CD14-positive monocyte (primary cell): ENCODE measurements around the gene BRMS1L. TPM values are rescaled to one million over a fixed set of nuclear protein-coding genes. Genes with fewer than 3 reads are reported as not detected.

Experiments used
- DNase-seq, 3 donors: peaks; one replicate each; pipeline ENCODE4 v3.0.0-alpha.2; 2011 to 2022
- H2AFZ ChIP-seq: 2 replicates; pipeline ENCODE4 v1.6.0; 2012; ENCODE audit warnings: mild to moderate bottlenecking, low read depth, low read length, inconsistent platforms; ENCODE audit not compliant: insufficient read depth, poor library complexity, severe bottlenecking
- H3K27ac ChIP-seq, 2 donors: 1 replicate in 1 of 2; 2 replicates in 1 of 2; pipeline ENCODE4 v1.5.1; 2012 to 2013; ENCODE audit warnings: low read length in 2 of 2, control low read depth in 1 of 2, inconsistent platforms in 1 of 2, low read depth in 1 of 2, mild to moderate bottlenecking in 1 of 2
- H3K27me3 ChIP-seq, 2 donors: one replicate each; pipeline versions ENCODE4 v1.6.0 to v1.6.1; 2011 to 2013; ENCODE audit warnings: low read length in 2 of 2; ENCODE audit not compliant: control insufficient read depth in 2 of 2, insufficient read depth in 2 of 2
- H3K36me3 ChIP-seq, 2 donors: replicated peaks in 1 of 2; 1 replicate in 1 of 2; 2 replicates in 1 of 2; pipeline versions ENCODE4 v1.5.1 to v1.6.1; 2012 to 2013; ENCODE audit warnings: low read length in 2 of 2, control low read depth in 1 of 2, inconsistent platforms in 1 of 2, mild to moderate bottlenecking in 1 of 2; ENCODE audit not compliant: insufficient read depth in 2 of 2, control insufficient read depth in 1 of 2
- H3K4me1 ChIP-seq, 2 donors: 1 replicate in 1 of 2; 2 replicates in 1 of 2; pipeline versions ENCODE4 v1.5.1 to v1.6.1; 2012 to 2013; ENCODE audit warnings: low read length in 2 of 2, control low read depth in 1 of 2, inconsistent platforms in 1 of 2, mild to moderate bottlenecking in 1 of 2, moderate library complexity in 1 of 2; ENCODE audit not compliant: insufficient read depth in 2 of 2, control insufficient read depth in 1 of 2
- H3K4me2 ChIP-seq: replicated peaks from 2 replicates; pipeline ENCODE3; 2012; ENCODE audit warnings: low read length, moderate library complexity, mild to moderate bottlenecking; ENCODE audit not compliant: poor library complexity, severe bottlenecking; ENCODE audit errors: extremely low read depth
- H3K4me3 ChIP-seq, 3 experiments: fragments of 200-600 bp in 1 of 3; sonication (generic) in 1 of 3; replicated peaks in 1 of 3; 1 replicate in 2 of 3; 2 replicates in 1 of 3; pipeline ENCODE4 v1.5.1; 2011 to 2013; ENCODE audit warnings: low read length in 3 of 3, mild to moderate bottlenecking in 3 of 3, control low read depth in 2 of 3, low read depth in 2 of 3, inconsistent platforms in 1 of 3, moderate library complexity in 1 of 3
- H3K79me2 ChIP-seq: 2 replicates; pipeline ENCODE4 v1.6.0; 2012; ENCODE audit warnings: mild to moderate bottlenecking, control low read depth, inconsistent platforms, low read length, moderate library complexity; ENCODE audit not compliant: insufficient read depth
- H3K9ac ChIP-seq: 2 replicates; pipeline ENCODE4 v1.6.0; 2017; ENCODE audit warnings: low read length, mild to moderate bottlenecking; ENCODE audit not compliant: insufficient read depth, poor library complexity, severe bottlenecking
- H3K9me3 ChIP-seq, 2 donors: replicated peaks in 1 of 2; 1 replicate in 1 of 2; 2 replicates in 1 of 2; pipeline versions ENCODE4 v1.5.1 to v1.6.1; 2012 to 2013; ENCODE audit warnings: low read length in 2 of 2, control low read depth in 1 of 2; ENCODE audit not compliant: control insufficient read depth in 1 of 2, insufficient read depth in 1 of 2
- H4K20me1 ChIP-seq: 2 replicates; pipeline ENCODE4 v1.6.0; 2012; ENCODE audit warnings: mild to moderate bottlenecking, low read length, control low read depth, moderate library complexity; ENCODE audit not compliant: insufficient read depth
- H3K27ac Mint-ChIP-seq, 7 donors: one replicate each; pipeline ENCODE4 v1.8.0; 2020; ENCODE audit warnings: mild to moderate bottlenecking in 7 of 7, mixed read lengths in 7 of 7, moderate library complexity in 6 of 7, inconsistent platforms in 2 of 7
- H3K27me3 Mint-ChIP-seq, 3 donors: one replicate each; pipeline ENCODE4 v1.8.0; 2021 to 2022; ENCODE audit warnings: low read depth in 3 of 3, mild to moderate bottlenecking in 3 of 3, mixed read lengths in 3 of 3, moderate library complexity in 3 of 3, inconsistent platforms in 1 of 3
- H3K36me3 Mint-ChIP-seq, 2 donors: one replicate each; pipeline ENCODE4 v1.8.0; 2020; ENCODE audit warnings: mixed read lengths in 2 of 2, inconsistent platforms in 1 of 2, mild to moderate bottlenecking in 1 of 2
- H3K4me1 Mint-ChIP-seq: one replicate; pipeline ENCODE4 v1.8.0; 2020; ENCODE audit warnings: mild to moderate bottlenecking, mixed read lengths
- H3K4me3 Mint-ChIP-seq, 2 donors: one replicate each; pipeline ENCODE4 v1.8.0; 2020; ENCODE audit warnings: mild to moderate bottlenecking in 2 of 2, mixed read lengths in 2 of 2, moderate library complexity in 1 of 2
- H3K9me3 Mint-ChIP-seq, 7 donors: one replicate each; pipeline ENCODE4 v1.8.0; 2020 to 2022; ENCODE audit warnings: mixed read lengths in 7 of 7, mild to moderate bottlenecking in 6 of 7, moderate library complexity in 6 of 7, inconsistent platforms in 2 of 7
- WGBS: methylation state at CpG from one replicate; pipeline ENCODE4 v1.1.5; 2013; ENCODE audit warnings: missing lambda C conversion rate; ENCODE audit not compliant: insufficient coverage; 5-methylcytosine and 5-hydroxymethylcytosine counted together
- intact Hi-C, 2 donors: fragments of 100-400 bp; cut with micrococcal nuclease; formaldehyde crosslinking; loops; one replicate each; pipeline versions ENCODE4 v1.15.0 to v1.15.1; 2023
- polyA plus RNA-seq, 3 donors: library from polyadenylated mRNA; depleted of rRNA in 1 of 3; unstranded in 2 of 3; stranded (reverse) in 1 of 3; fragments of 300-500 nt in 2 of 3; fragments of >200 nt in 1 of 3; fragmentation: Illumina TruSeq in 2 of 3; gene quantifications; 1 replicate in 2 of 3; 2 replicates in 1 of 3; pipeline ENCODE4 v1.2.3, GENCODE V29; 2012 to 2021
- TF ChIP-seq, protein P1 (sequence below): fragments of 200-600 bp; IDR thresholded peaks from one replicate; pipeline ENCODE4 v1.8.0; 2022; ENCODE audit warnings: antibody characterized with exemption, mild to moderate bottlenecking

BRMS1L gene
- polyA plus RNA-seq, 3 donors: 0.86 to 2.1 (median 1.7) TPM

DNA sequence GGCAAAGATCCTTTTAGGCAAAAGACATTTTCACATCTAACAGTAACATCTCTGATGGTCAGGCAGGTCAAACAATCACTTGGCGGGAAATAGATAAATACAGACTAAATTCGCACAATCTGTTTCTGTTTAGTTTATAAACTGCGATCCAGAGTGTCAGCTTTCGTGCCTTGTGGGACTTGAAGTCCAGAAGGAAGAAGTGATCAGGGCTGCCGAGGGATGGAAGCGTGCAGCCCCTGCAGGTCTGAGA lies 245 bp upstream of the BRMS1L start:
- peak overlapping the region in 6 of 7 donors; percentile 8 to 96 (median 76) for H3K27ac Mint-ChIP-seq
- no peaks in the 10 kb centered on the region for H3K9me3 Mint-ChIP-seq
- H3K4me2 ChIP-seq: peak overlapping the region; percentile 75
- H3K4me3 ChIP-seq: peak overlapping the region; percentile 52 to 99 (median 94)
- H2AFZ ChIP-seq: peak overlapping the region; percentile 55
- H3K36me3 Mint-ChIP-seq: no peaks in the 10 kb centered on the region
- H3K79me2 ChIP-seq: no peaks in the 10 kb centered on the region
- H3K4me1 ChIP-seq: peaks cover 13 to 17% of the 10 kb centered on the region in 2 donors
- H3K4me1 Mint-ChIP-seq: peaks cover 17% of the 10 kb centered on the region
- peaks cover 2 to 5% (median 4%) of the 10 kb centered on the region in 3 donors for H3K27me3 Mint-ChIP-seq
- no peaks in the 10 kb centered on the region for H4K20me1 ChIP-seq
- DNase-seq: no peak
- TF ChIP-seq, protein P1, sequence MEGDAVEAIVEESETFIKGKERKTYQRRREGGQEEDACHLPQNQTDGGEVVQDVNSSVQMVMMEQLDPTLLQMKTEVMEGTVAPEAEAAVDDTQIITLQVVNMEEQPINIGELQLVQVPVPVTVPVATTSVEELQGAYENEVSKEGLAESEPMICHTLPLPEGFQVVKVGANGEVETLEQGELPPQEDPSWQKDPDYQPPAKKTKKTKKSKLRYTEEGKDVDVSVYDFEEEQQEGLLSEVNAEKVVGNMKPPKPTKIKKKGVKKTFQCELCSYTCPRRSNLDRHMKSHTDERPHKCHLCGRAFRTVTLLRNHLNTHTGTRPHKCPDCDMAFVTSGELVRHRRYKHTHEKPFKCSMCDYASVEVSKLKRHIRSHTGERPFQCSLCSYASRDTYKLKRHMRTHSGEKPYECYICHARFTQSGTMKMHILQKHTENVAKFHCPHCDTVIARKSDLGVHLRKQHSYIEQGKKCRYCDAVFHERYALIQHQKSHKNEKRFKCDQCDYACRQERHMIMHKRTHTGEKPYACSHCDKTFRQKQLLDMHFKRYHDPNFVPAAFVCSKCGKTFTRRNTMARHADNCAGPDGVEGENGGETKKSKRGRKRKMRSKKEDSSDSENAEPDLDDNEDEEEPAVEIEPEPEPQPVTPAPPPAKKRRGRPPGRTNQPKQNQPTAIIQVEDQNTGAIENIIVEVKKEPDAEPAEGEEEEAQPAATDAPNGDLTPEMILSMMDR: no peak
- H3K27ac ChIP-seq: peak overlapping the region in 1 of 2 donors; percentile 82
- intact Hi-C loops: no loop called here
- H3K27me3 ChIP-seq: no peaks in the 10 kb centered on the region
- peak overlapping the region; percentile 86 to 88 for H3K4me3 Mint-ChIP-seq
- 0% methylated on average over 4 of the region's 6 CpGs for WGBS
- H3K36me3 ChIP-seq: no peaks in the 10 kb centered on the region
- H3K9me3 ChIP-seq: no peaks in the 10 kb centered on the region
- H3K9ac ChIP-seq: peak overlapping the region; percentile 92

DNA sequence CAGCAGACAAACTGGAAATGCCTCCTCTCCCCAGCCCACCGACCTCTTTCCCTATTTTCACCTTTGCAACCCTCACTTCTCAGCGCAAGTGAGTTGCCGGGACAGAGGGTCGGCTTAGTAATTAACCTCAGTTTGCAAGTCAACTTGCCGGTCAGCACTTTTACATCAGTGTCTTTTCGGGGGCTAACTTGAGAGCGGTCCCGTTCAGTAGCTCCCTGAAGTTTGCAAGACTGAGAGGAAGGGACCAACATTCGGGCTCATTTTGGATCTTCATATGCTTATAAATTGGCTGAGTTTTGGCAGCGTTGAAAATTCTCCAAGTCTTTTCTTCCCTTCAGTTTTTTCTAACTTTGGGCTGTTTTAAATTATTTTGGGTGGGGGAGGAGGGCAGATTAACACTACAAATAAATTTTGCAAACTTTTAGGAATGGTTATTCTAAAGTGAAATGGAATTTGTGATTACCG lies 846 bp downstream of the BRMS1L start:
- Mint-ChIP-seq H3K4me1 (peaks cover 17% of the 10 kb centered on the region), H3K9me3 (peaks cover 0 to 1% (median 0%) of the 10 kb centered on the region in 7 donors), H3K36me3 (peaks cover 4 to 8% of the 10 kb centered on the region in 2 donors), H3K27me3 (peaks cover 2 to 3% (median 2%) of the 10 kb centered on the region in 3 donors), H3K27ac (peak overlapping the region in 4 of 7 donors; percentile 26 to 56 (median 38)), H3K4me3 (peak overlapping the region; percentile 86 to 88)
- H3K9me3 ChIP-seq: no peaks in the 10 kb centered on the region
- peak overlapping the region; percentile 75 for H3K4me2 ChIP-seq
- peaks cover 2 to 6% of the 10 kb centered on the region in 2 donors for H3K36me3 ChIP-seq
- peaks cover 13 to 17% of the 10 kb centered on the region in 2 donors for H3K4me1 ChIP-seq
- intact Hi-C loops: no loop called here
- no peaks in the 10 kb centered on the region for H3K79me2 ChIP-seq
- peak overlapping the region; percentile 92 for H3K9ac ChIP-seq
- TF ChIP-seq, protein P1: no peak
- H3K27ac ChIP-seq: peak overlapping the region in 1 of 2 donors; percentile 96
- H2AFZ ChIP-seq: peak overlapping the region; percentile 91
- 3% methylated on average over 8 of the region's 11 CpGs for WGBS
- H4K20me1 ChIP-seq: no peaks in the 10 kb centered on the region
- peak overlapping the region; percentile 72 to 99 (median 94) for H3K4me3 ChIP-seq
- H3K27me3 ChIP-seq: no peaks in the 10 kb centered on the region
- DNase-seq: no peak
